ENCODE results near the gene PARN.

Gene PARN

DNA sequence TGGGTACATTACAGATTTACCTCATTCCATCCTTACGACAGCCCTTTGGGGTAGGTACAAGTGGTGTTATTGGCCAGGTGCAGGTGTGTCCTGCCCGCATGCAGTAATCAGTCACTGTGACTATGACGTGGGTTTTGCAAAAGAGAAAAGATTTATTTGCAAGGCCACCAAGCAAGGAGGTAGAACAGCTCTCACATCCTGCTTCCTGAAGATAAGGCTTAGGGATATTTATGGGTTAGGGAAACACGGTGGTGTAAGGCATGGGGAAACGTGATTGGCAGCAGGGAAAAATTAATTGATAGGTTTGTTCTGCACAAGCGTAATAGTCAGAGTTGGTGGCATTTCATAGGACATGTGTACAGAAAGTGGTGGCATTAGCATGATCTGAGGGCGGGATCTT, 214.8 kb downstream of the PARN start (continued):
- TF ChIP-seq, protein P1, sequence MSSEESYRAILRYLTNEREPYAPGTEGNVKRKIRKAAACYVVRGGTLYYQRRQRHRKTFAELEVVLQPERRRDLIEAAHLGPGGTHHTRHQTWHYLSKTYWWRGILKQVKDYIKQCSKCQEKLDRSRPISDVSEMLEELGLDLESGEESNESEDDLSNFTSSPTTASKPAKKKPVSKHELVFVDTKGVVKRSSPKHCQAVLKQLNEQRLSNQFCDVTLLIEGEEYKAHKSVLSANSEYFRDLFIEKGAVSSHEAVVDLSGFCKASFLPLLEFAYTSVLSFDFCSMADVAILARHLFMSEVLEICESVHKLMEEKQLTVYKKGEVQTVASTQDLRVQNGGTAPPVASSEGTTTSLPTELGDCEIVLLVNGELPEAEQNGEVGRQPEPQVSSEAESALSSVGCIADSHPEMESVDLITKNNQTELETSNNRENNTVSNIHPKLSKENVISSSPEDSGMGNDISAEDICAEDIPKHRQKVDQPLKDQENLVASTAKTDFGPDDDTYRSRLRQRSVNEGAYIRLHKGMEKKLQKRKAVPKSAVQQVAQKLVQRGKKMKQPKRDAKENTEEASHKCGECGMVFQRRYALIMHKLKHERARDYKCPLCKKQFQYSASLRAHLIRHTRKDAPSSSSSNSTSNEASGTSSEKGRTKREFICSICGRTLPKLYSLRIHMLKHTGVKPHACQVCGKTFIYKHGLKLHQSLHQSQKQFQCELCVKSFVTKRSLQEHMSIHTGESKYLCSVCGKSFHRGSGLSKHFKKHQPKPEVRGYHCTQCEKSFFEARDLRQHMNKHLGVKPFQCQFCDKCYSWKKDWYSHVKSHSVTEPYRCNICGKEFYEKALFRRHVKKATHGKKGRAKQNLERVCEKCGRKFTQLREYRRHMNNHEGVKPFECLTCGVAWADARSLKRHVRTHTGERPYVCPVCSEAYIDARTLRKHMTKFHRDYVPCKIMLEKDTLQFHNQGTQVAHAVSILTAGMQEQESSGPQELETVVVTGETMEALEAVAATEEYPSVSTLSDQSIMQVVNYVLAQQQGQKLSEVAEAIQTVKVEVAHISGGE (tag by site-specific recombination; conservative IDR thresholded peaks at IDR 0.05; ENCODE audit: low read depth): no peak
- TF ChIP-seq, protein P2, sequence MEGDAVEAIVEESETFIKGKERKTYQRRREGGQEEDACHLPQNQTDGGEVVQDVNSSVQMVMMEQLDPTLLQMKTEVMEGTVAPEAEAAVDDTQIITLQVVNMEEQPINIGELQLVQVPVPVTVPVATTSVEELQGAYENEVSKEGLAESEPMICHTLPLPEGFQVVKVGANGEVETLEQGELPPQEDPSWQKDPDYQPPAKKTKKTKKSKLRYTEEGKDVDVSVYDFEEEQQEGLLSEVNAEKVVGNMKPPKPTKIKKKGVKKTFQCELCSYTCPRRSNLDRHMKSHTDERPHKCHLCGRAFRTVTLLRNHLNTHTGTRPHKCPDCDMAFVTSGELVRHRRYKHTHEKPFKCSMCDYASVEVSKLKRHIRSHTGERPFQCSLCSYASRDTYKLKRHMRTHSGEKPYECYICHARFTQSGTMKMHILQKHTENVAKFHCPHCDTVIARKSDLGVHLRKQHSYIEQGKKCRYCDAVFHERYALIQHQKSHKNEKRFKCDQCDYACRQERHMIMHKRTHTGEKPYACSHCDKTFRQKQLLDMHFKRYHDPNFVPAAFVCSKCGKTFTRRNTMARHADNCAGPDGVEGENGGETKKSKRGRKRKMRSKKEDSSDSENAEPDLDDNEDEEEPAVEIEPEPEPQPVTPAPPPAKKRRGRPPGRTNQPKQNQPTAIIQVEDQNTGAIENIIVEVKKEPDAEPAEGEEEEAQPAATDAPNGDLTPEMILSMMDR (tag by site-specific recombination; IDR thresholded peaks at IDR 0.05): no peak

DNA sequence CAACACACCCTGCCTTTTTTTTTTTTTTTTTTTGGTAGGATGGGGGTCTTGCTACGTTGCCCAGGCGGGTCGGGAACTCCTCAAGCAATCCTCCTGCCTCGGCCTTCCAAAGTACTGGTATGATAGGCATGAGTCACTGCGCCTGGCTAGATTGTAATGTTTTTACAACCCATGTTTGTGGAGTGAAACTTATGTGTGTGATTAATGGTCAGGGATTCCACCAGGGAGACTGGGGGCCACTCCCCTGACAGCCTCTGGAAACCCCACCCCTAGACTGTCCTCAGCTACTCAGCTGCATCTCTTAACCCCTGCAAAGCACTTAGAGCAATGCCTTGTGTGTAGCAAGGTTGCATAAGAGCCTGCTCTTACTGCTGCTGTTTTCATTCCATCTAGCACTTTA, 220.5 kb downstream of the PARN start:
- no peaks in the 10 kb centered on the region for H3K9me3 ChIP-seq (ENCODE audit: control insufficient read depth, insufficient read depth, low read depth, low read length)
- H3K4me3 ChIP-seq (ENCODE audit: low read depth, low read length): no peak overlapping the region
- ChIA-PET CTCF (interaction anchor here (0.6 kb wide), 3 partner anchors 8 to 503 kb away, joined by 3 read pairs; no protein-coding TSS in a partner anchor), POLR2A (interaction anchor here (0.6 kb wide), 2 partner anchors 29 to 170 kb away, joined by 5 read pairs; no protein-coding TSS in a partner anchor)
- H3K36me3 ChIP-seq (ENCODE audit: control insufficient read depth in 2 of 2, insufficient read depth in 1 of 2, low read length in 2 of 2): no peaks in the 10 kb centered on the region
- no peak overlapping the region for H3K27ac ChIP-seq (ENCODE audit: extremely low read depth, low read depth, low read length)
- no peaks in the 10 kb centered on the region for H3K4me1 ChIP-seq (ENCODE audit: control insufficient read depth, insufficient read depth, low read length)
- TF ChIP-seq ZNF555 (tag by site-specific recombination; conservative IDR thresholded peaks at IDR 0.05): no peak
- TF ChIP-seq HOXD13 (CRISPR knock-in tag; IDR thresholded peaks at IDR 0.05; ENCODE audit: borderline replicate concordance): no peak
- peak; percentile 27; the same call in 1 of the 2 replicates for TF ChIP-seq ZEB2 (tag by site-specific recombination; IDR thresholded peaks at IDR 0.05)
- peak; percentile 39; the same call in 1 of the 2 replicates for TF ChIP-seq SP7 (tag by site-specific recombination; IDR thresholded peaks at IDR 0.05)
- 0 out of 2 replicates have a peak, but pooled peaks have one; percentile 24 for TF ChIP-seq ZFP69B (tag by site-specific recombination; IDR thresholded peaks at IDR 0.05)
- TF ChIP-seq GLIS1 (tag by site-specific recombination; IDR thresholded peaks at IDR 0.05): peak; percentile 48; the same call in 1 of the 2 replicates

DNA sequence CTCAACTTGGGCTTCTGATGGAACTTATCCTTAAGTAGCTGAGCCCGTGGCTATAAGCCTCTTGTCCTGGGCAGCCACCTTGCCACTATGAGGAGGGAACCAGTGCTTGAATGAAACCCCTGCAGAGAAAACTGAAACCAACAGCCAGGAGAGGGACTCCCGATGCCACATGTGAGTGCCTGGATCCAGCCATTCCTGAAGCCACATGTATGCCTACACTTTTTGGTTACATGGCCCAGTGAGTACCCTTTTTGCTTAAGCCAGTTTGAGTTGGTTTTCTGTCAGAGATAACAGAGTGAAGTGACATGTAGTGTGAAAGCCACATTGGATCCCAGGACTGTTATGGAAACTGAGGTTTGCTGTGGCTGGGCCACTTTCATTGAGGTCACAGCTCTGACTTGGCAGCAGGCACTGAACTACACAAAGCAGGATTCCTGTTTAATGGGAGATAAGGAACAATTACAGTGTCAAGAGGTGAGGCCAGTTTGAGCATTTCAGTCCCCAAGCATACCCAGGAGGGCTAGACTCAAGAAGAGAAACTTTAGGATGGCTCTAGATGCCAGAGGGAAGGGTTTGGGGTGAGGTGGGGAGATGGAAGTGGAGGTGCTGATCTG, 222.2 kb downstream of the PARN start:
- H3K27ac ChIP-seq (ENCODE audit: extremely low read depth, low read depth, low read length): no peak overlapping the region
- TF ChIP-seq ZBTB20 (tag by site-specific recombination; IDR thresholded peaks at IDR 0.05): no peak
- TF ChIP-seq, protein P3, sequence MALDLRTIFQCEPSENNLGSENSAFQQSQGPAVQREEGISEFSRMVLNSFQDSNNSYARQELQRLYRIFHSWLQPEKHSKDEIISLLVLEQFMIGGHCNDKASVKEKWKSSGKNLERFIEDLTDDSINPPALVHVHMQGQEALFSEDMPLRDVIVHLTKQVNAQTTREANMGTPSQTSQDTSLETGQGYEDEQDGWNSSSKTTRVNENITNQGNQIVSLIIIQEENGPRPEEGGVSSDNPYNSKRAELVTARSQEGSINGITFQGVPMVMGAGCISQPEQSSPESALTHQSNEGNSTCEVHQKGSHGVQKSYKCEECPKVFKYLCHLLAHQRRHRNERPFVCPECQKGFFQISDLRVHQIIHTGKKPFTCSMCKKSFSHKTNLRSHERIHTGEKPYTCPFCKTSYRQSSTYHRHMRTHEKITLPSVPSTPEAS (tag by site-specific recombination; IDR thresholded peaks at IDR 0.05): no peak
- TF ChIP-seq ZBTB8A (tag by site-specific recombination; IDR thresholded peaks at IDR 0.05): no peak
- TF ChIP-seq ZFP69B (tag by site-specific recombination; IDR thresholded peaks at IDR 0.05): no peak
- TF ChIP-seq, protein P4, sequence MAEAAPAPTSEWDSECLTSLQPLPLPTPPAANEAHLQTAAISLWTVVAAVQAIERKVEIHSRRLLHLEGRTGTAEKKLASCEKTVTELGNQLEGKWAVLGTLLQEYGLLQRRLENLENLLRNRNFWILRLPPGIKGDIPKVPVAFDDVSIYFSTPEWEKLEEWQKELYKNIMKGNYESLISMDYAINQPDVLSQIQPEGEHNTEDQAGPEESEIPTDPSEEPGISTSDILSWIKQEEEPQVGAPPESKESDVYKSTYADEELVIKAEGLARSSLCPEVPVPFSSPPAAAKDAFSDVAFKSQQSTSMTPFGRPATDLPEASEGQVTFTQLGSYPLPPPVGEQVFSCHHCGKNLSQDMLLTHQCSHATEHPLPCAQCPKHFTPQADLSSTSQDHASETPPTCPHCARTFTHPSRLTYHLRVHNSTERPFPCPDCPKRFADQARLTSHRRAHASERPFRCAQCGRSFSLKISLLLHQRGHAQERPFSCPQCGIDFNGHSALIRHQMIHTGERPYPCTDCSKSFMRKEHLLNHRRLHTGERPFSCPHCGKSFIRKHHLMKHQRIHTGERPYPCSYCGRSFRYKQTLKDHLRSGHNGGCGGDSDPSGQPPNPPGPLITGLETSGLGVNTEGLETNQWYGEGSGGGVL (tag by site-specific recombination; IDR thresholded peaks at IDR 0.05): no peak
- no peak for TF ChIP-seq ZNF114 (tag by site-specific recombination; IDR thresholded peaks at IDR 0.05)
- TF ChIP-seq ZNF670 (tag by site-specific recombination; IDR thresholded peaks at IDR 0.05; ENCODE audit: low read depth): no peak
- TF ChIP-seq KLF9 (tag by site-specific recombination; IDR thresholded peaks at IDR 0.05; ENCODE audit: low read depth): no peak
- TF ChIP-seq ZNF16 (tag by site-specific recombination; IDR thresholded peaks at IDR 0.05; ENCODE audit: low read depth): no peak
- TF ChIP-seq, protein P5, sequence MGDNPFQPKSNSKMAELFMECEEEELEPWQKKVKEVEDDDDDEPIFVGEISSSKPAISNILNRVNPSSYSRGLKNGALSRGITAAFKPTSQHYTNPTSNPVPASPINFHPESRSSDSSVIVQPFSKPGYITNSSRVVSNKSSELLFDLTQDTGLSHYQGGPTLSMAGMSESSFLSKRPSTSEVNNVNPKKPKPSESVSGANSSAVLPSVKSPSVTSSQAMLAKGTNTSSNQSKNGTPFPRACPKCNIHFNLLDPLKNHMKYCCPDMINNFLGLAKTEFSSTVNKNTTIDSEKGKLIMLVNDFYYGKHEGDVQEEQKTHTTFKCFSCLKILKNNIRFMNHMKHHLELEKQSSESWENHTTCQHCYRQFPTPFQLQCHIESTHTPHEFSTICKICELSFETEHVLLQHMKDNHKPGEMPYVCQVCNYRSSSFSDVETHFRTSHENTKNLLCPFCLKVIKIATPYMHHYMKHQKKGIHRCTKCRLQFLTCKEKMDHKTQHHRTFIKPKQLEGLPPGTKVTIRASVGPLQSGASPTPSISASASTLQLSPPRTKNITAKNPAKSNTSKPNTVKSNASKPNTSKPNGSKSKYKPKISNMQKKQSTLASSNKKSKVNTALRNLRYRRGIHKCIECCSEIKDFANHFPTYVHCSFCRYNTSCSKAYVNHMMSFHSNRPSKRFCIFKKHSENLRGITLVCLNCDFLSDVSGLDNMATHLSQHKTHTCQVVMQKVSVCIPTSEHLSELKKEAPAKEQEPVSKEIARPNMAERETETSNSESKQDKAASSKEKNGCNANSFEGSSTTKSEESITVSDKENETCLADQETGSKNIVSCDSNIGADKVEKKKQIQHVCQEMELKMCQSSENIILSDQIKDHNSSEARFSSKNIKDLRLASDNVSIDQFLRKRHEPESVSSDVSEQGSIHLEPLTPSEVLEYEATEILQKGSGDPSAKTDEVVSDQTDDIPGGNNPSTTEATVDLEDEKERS (tag by site-specific recombination; IDR thresholded peaks at IDR 0.05): no peak
- H3K4me1 ChIP-seq (ENCODE audit: control insufficient read depth, insufficient read depth, low read length): no peaks in the 10 kb centered on the region
- H3K4me3 ChIP-seq (ENCODE audit: low read depth, low read length): no peak overlapping the region
- ChIA-PET POLR2A (no interaction called here), CTCF (no interaction called here)
- no peaks in the 10 kb centered on the region for H3K9me3 ChIP-seq (ENCODE audit: control insufficient read depth, insufficient read depth, low read depth, low read length)
- H3K36me3 ChIP-seq (ENCODE audit: control insufficient read depth in 2 of 2, insufficient read depth in 1 of 2, low read length in 2 of 2): no peaks in the 10 kb centered on the region

Data from HEK293 (cell line).